Epithelial cell of esophagus (primary cell): ENCODE results near the gene KLHDC4.

Source experiments
- DNase-seq: peaks from one replicate; pipeline ENCODE4 v3.0.0; 2010; ENCODE audit warnings: low read depth
- H3K4me3 ChIP-seq: 2 replicates; pipeline ENCODE4 v1.5.1; 2011; ENCODE audit warnings: mild to moderate bottlenecking, low read length, control low read depth
- CTCF ChIP-seq: IDR thresholded peaks from 2 replicates; pipeline ENCODE4 v1.5.1; 2011; ENCODE audit warnings: low read depth, mild to moderate bottlenecking, low read length, control low read depth, inconsistent platforms; ENCODE audit not compliant: insufficient read depth; ENCODE audit errors: missing control alignments

KLHDC4 gene

GRCh38 chr16:87740909-87741424 lies 24.8 kb downstream of the KLHDC4 start:
- no peak for TF ChIP-seq CTCF
- DNase-seq = no peak
- H3K4me3 ChIP-seq = no peak overlapping the region

- no peak for TF ChIP-seq CTCF
- no peak for DNase-seq
Observed at GRCh38 chr16:87740441-87740840, 25.3 kb downstream of the KLHDC4 start.

GRCh38 chr16:87739801-87740200 lies 26.0 kb downstream of the KLHDC4 start:
- TF ChIP-seq CTCF = no peak
- DNase-seq = peak; percentile 72
- no peak overlapping the region for H3K4me3 ChIP-seq

More at GRCh38 chr16:87740441-87740840, 25.3 kb downstream of the KLHDC4 start:
- no peak overlapping the region for H3K4me3 ChIP-seq

- no peak overlapping the region for H3K4me3 ChIP-seq
- TF ChIP-seq CTCF = no peak
- no peak for DNase-seq
Observed at GRCh38 chr16:87736008-87736382, 29.8 kb downstream of the KLHDC4 start.

GRCh38 chr16:87735270-87736007 lies 30.3 kb downstream of the KLHDC4 start:
- TF ChIP-seq CTCF = no peak
- no peak overlapping the region for H3K4me3 ChIP-seq
- no peak for DNase-seq

GRCh38 chr16:87734644-87735043 lies 31.1 kb downstream of the KLHDC4 start:
- DNase-seq = no peak
- no peak overlapping the region for H3K4me3 ChIP-seq
- TF ChIP-seq CTCF = no peak

GRCh38 chr16:87733190-87733589 lies 32.6 kb downstream of the KLHDC4 start:
- DNase-seq = no peak
- no peak for TF ChIP-seq CTCF
- H3K4me3 ChIP-seq = no peak overlapping the region
